ENCODE measurements around the gene NBAS. TPM values are rescaled to one million over a fixed set of nuclear protein-coding genes. Genes with fewer than 3 reads are reported as not detected.

The NBAS gene
- total RNA-seq, 2 experiments from 2014 or later = 24.3 to 25.5 TPM

DNA sequence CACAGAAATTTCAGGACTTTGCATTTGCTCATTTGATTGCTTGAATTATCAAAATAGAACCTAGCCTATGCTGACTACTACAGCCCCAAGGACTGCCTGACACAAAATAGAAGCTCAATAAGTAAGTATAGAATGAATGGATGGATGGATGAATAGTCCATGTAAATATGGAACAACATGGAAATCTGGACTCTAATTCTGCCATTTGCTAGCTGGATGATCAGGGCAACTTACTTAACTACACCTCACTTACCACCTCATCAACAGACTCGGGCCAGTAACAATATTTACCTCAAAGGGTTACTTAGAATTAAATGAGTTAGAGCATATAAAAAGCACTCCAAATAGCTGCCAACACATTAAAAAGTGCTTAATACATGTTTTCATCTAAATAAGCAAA lies 50.6 kb downstream of the NBAS start:
- H3K4me1 Mint-ChIP-seq (ENCODE audit: low read depth) = peaks cover 5% of the 10 kb centered on the region
- POLR2A ChIA-PET = no interaction called here
- H3K4me3 Mint-ChIP-seq = no peak overlapping the region
- ATAC-seq (ENCODE audit: poor library complexity) (no peak), DNase-seq (no peak)
- TF ChIP-seq CTCF (IDR thresholded peaks at IDR 0.05) = no peak
- H3K36me3 Mint-ChIP-seq (ENCODE audit: low read depth) = peaks cover 86% of the 10 kb centered on the region
- no peak overlapping the region for H3K27ac Mint-ChIP-seq
- no peak overlapping the region for H3K4me3 ChIP-seq (ENCODE audit: low read length)
- no peak overlapping the region for H3K27ac ChIP-seq (ENCODE audit: low read depth in 1 of 2, low read length in 2 of 2)
- no peaks in the 10 kb centered on the region for H3K27me3 ChIP-seq (ENCODE audit: control insufficient read depth in 1 of 2, insufficient read depth in 2 of 2, low read length in 2 of 2)
- no peaks in the 10 kb centered on the region for H3K9me3 Mint-ChIP-seq
- CTCF ChIA-PET = no interaction called here
- intact Hi-C loops (cut with DNase I, micrococcal nuclease) = no loop called here
- no peaks in the 10 kb centered on the region for H3K4me1 ChIP-seq (ENCODE audit: insufficient read depth, low read length)
- H3K36me3 ChIP-seq (ENCODE audit: insufficient read depth, low read length) = peaks cover 35% of the 10 kb centered on the region
- no peaks in the 10 kb centered on the region for H3K27me3 Mint-ChIP-seq
- H3K9me3 ChIP-seq (ENCODE audit: control insufficient read depth in 1 of 2, insufficient read depth in 1 of 2, low read length in 2 of 2) = no peaks in the 10 kb centered on the region

DNA sequence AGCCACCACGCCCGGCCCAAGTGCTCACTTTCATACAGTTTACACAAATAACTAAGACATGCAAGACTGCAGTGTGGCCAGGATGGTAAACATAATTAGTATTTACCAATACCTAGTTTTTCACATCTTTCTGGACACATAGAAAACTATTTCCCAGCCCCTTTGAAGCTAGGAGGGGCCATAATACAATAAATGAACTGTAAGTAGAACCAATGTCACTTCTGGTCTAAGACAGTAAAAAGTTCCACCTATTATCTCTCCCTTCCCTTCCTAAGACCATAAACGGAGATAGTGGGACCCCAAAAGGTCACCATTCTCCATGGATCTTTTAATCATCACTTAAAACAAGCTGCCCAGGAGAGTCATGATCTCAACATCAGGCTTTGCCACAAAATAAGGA lies 51.0 kb downstream of the NBAS start:
- no peak overlapping the region for H3K4me3 ChIP-seq (ENCODE audit: low read length)
- ChIA-PET POLR2A (no interaction called here), CTCF (no interaction called here)
- Mint-ChIP-seq H3K36me3 (ENCODE audit: low read depth) (peaks cover 88% of the 10 kb centered on the region), H3K27me3 (no peaks in the 10 kb centered on the region), H3K9me3 (no peaks in the 10 kb centered on the region), H3K4me1 (ENCODE audit: low read depth) (peaks cover 5% of the 10 kb centered on the region), H3K27ac (no peak overlapping the region), H3K4me3 (no peak overlapping the region)
- H3K27me3 ChIP-seq (ENCODE audit: control insufficient read depth in 1 of 2, insufficient read depth in 2 of 2, low read length in 2 of 2) = no peaks in the 10 kb centered on the region
- ATAC-seq (ENCODE audit: poor library complexity) (no peak), DNase-seq (no peak)
- intact Hi-C loops (cut with DNase I, micrococcal nuclease) = no loop called here
- no peaks in the 10 kb centered on the region for H3K9me3 ChIP-seq (ENCODE audit: control insufficient read depth in 1 of 2, insufficient read depth in 1 of 2, low read length in 2 of 2)
- TF ChIP-seq CTCF (IDR thresholded peaks at IDR 0.05) = no peak
- no peak overlapping the region for H3K27ac ChIP-seq (ENCODE audit: low read depth in 1 of 2, low read length in 2 of 2)
- peaks cover 37% of the 10 kb centered on the region for H3K36me3 ChIP-seq (ENCODE audit: insufficient read depth, low read length)
- no peaks in the 10 kb centered on the region for H3K4me1 ChIP-seq (ENCODE audit: insufficient read depth, low read length)

DNA sequence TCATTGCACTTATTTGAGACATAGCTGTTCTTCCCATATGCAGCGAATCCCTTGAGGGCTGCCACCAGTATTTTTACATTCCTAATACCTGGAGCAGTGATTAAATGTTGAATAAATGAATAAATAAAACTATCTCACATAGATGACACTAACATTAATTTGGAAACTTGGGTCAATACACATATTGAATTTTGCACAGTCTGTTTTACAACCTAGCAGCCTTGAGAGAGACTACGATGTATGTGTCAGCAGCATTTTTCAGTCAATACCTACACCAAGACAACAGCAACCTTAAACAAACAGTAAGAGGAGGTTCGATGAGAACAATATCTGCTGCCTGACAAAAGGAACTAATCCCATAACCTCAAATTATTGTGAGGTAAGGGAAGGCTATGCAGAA lies 53.4 kb downstream of the NBAS start:
- CTCF ChIA-PET = no interaction called here
- Histone ChIP-seq H3K4me1 (ENCODE audit: insufficient read depth, low read length) (no peaks in the 10 kb centered on the region), H3K4me3 (ENCODE audit: low read length) (no peak overlapping the region), H3K27me3 (ENCODE audit: control insufficient read depth in 1 of 2, insufficient read depth in 2 of 2, low read length in 2 of 2) (no peaks in the 10 kb centered on the region), H3K27ac (ENCODE audit: low read depth in 1 of 2, low read length in 2 of 2) (no peak overlapping the region), H3K36me3 (ENCODE audit: insufficient read depth, low read length) (peaks cover 45% of the 10 kb centered on the region), H3K9me3 (ENCODE audit: control insufficient read depth in 1 of 2, insufficient read depth in 1 of 2, low read length in 2 of 2) (no peaks in the 10 kb centered on the region)
- H3K4me3 Mint-ChIP-seq = no peak overlapping the region
- H3K27ac Mint-ChIP-seq = no peak overlapping the region
- H3K36me3 Mint-ChIP-seq (ENCODE audit: low read depth) = peaks cover 96% of the 10 kb centered on the region
- intact Hi-C loops (cut with DNase I, micrococcal nuclease) = no loop called here
- no peaks in the 10 kb centered on the region for H3K9me3 Mint-ChIP-seq
- H3K27me3 Mint-ChIP-seq = no peaks in the 10 kb centered on the region
- no peak for DNase-seq
- ATAC-seq (ENCODE audit: poor library complexity) = no peak
- peaks cover 5% of the 10 kb centered on the region for H3K4me1 Mint-ChIP-seq (ENCODE audit: low read depth)
- POLR2A ChIA-PET = no interaction called here
- no peak for TF ChIP-seq CTCF (IDR thresholded peaks at IDR 0.05)

Data from CD4-positive, alpha-beta T cell (primary cell).